ENCODE data around the gene PCYOX1L. TPM values are rescaled to one million over a fixed set of nuclear protein-coding genes. Genes with fewer than 3 reads are reported as not detected.

PCYOX1L gene
- total RNA-seq, 1 experiment from 2014 or later: 29.9 TPM

- CTCF ChIA-PET: interaction anchor here (1.0 to 1.4 kb wide), 2 partner anchors 13 to 56 kb away, joined by 3 to 6 read pairs; partner anchors contain the start of gene PCYOX1L
- intact Hi-C loops (cut with micrococcal nuclease; ENCODE audit: unreplicated experiment): loop anchor here (1.0 kb wide), 1 partner anchor 54 kb away; no protein-coding TSS in a partner anchor
These were observed 13.0 kb downstream of the PCYOX1L start for GRCh38 chr5:149370878-149371277.

GRCh38 chr5:149371296-149371962 lies 13.6 kb downstream of the PCYOX1L start:
- Mint-ChIP-seq H3K4me1 (ENCODE audit: low read depth, unreplicated experiment) (peaks cover 8% of the 10 kb centered on the region), H3K27me3 (ENCODE audit: unreplicated experiment) (no peaks in the 10 kb centered on the region), H3K27ac (ENCODE audit: unreplicated experiment) (no peak overlapping the region), H3K9me3 (ENCODE audit: low read depth, unreplicated experiment) (no peaks in the 10 kb centered on the region), H3K4me3 (ENCODE audit: low read depth, unreplicated experiment) (no peak overlapping the region), H3K36me3 (ENCODE audit: insufficient read depth, unreplicated experiment) (peaks cover 5% of the 10 kb centered on the region)
- TF ChIP-seq CTCF (IDR thresholded peaks at IDR 0.05; ENCODE audit: unreplicated experiment): peak; percentile 94
- CTCF ChIA-PET: interaction anchor here (1.0 to 1.4 kb wide), 3 partner anchors 14 to 57 kb away, joined by 3 to 8 read pairs (median 6); partner anchors contain the start of gene PCYOX1L
- no TSS peak for BruUV-seq (replicated peaks)
- intact Hi-C loops (cut with micrococcal nuclease; ENCODE audit: unreplicated experiment): loop anchor here (1.0 kb wide), 1 partner anchor 54 kb away; no protein-coding TSS in a partner anchor
- peak; percentile 87 for DNase-seq

More at GRCh38 chr5:149370878-149371277, 13.0 kb downstream of the PCYOX1L start:
- Mint-ChIP-seq H3K27ac (ENCODE audit: unreplicated experiment) (no peak overlapping the region), H3K9me3 (ENCODE audit: low read depth, unreplicated experiment) (no peaks in the 10 kb centered on the region), H3K4me3 (ENCODE audit: low read depth, unreplicated experiment) (no peak overlapping the region), H3K4me1 (ENCODE audit: low read depth, unreplicated experiment) (peaks cover 8% of the 10 kb centered on the region), H3K27me3 (ENCODE audit: unreplicated experiment) (no peaks in the 10 kb centered on the region), H3K36me3 (ENCODE audit: insufficient read depth, unreplicated experiment) (peaks cover 5% of the 10 kb centered on the region)
- TF ChIP-seq CTCF (IDR thresholded peaks at IDR 0.05; ENCODE audit: unreplicated experiment): no peak
- no TSS peak for BruUV-seq (replicated peaks)
- DNase-seq: no peak

GRCh38 chr5:149372076-149372795 lies 14.4 kb downstream of the PCYOX1L start:
- BruUV-seq (replicated peaks): no TSS peak
- Mint-ChIP-seq H3K27me3 (ENCODE audit: unreplicated experiment) (peaks cover 2% of the 10 kb centered on the region), H3K9me3 (ENCODE audit: low read depth, unreplicated experiment) (no peaks in the 10 kb centered on the region), H3K36me3 (ENCODE audit: insufficient read depth, unreplicated experiment) (peaks cover 5% of the 10 kb centered on the region), H3K4me1 (ENCODE audit: low read depth, unreplicated experiment) (peaks cover 3% of the 10 kb centered on the region), H3K27ac (ENCODE audit: unreplicated experiment) (no peak overlapping the region), H3K4me3 (ENCODE audit: low read depth, unreplicated experiment) (no peak overlapping the region)
- DNase-seq: no peak
- TF ChIP-seq CTCF (IDR thresholded peaks at IDR 0.05; ENCODE audit: unreplicated experiment): no peak
- CTCF ChIA-PET: interaction anchor here (0.7 to 1.4 kb wide), 4 partner anchors 15 to 58 kb away, joined by 3 to 8 read pairs (median 6); partner anchors contain the start of gene PCYOX1L
- intact Hi-C loops (cut with micrococcal nuclease; ENCODE audit: unreplicated experiment): no loop called here

- no TSS peak for BruUV-seq (replicated peaks)
- Mint-ChIP-seq H3K9me3 (ENCODE audit: low read depth, unreplicated experiment) (no peaks in the 10 kb centered on the region), H3K4me3 (ENCODE audit: low read depth, unreplicated experiment) (no peak overlapping the region), H3K27me3 (ENCODE audit: unreplicated experiment) (peaks cover 9% of the 10 kb centered on the region), H3K36me3 (ENCODE audit: insufficient read depth, unreplicated experiment) (peaks cover 5% of the 10 kb centered on the region), H3K27ac (ENCODE audit: unreplicated experiment) (no peak overlapping the region), H3K4me1 (ENCODE audit: low read depth, unreplicated experiment) (no peaks in the 10 kb centered on the region)
- no peak for TF ChIP-seq CTCF (IDR thresholded peaks at IDR 0.05; ENCODE audit: unreplicated experiment)
- intact Hi-C loops (cut with micrococcal nuclease; ENCODE audit: unreplicated experiment): no loop called here
- CTCF ChIA-PET: interaction anchor here (1.4 kb wide), 1 partner anchor 179 kb away, joined by 4 read pairs; the partner anchor contains the start of gene CSNK1A1
- DNase-seq: no peak
These were observed 15.1 kb downstream of the PCYOX1L start for GRCh38 chr5:149372932-149373331.

All from Calu3 (cell line).